OCI-LY3 (cell line): ENCODE data around the gene TBKBP1.

Experiments used
- H2AFZ ChIP-seq: fragments of 200-600, 300-600 bp; shearing (Covaris generic); 2 replicates; pipeline ENCODE4 v1.6.0; 2014; ENCODE audit warnings: antibody characterized with exemption, low read depth, low read length
- H3K27ac ChIP-seq: fragments of 200-600, 300-600 bp; sonication (generic); 2 replicates; pipeline ENCODE4 v1.5.1; 2014; ENCODE audit warnings: mild to moderate bottlenecking, low read length, moderate library complexity, mixed read lengths
- H3K27me3 ChIP-seq: fragments of 200-600, 300-600 bp; sonication (generic); 2 replicates; pipeline ENCODE4 v1.6.1; 2014; ENCODE audit warnings: low read depth, low read length, mixed read lengths
- H3K36me3 ChIP-seq: fragments of 200-600, 300-600 bp; sonication (generic); replicated peaks from 2 replicates; pipeline ENCODE3; 2014; ENCODE audit warnings: low read depth, low read length, mixed read lengths
- H3K4me1 ChIP-seq: fragments of 300-600, 200-600 bp; sonication (generic); 2 replicates; pipeline ENCODE4 v1.6.1; 2014; ENCODE audit warnings: low read length, mixed read lengths
- H3K4me2 ChIP-seq: fragments of 200-600, 300-600 bp; sonication (generic); 2 replicates; pipeline ENCODE4 v1.6.1; 2014; ENCODE audit warnings: low read length, mixed read lengths
- H3K4me3 ChIP-seq: fragments of 300-600, 200-600 bp; sonication (generic); 2 replicates; pipeline ENCODE4 v1.5.1; 2014; ENCODE audit warnings: antibody characterized with exemption, mild to moderate bottlenecking, low read length, moderate library complexity
- H3K79me2 ChIP-seq: fragments of 300-600, 200-600 bp; shearing (Covaris generic); 2 replicates; pipeline ENCODE4 v1.6.1; 2014; ENCODE audit warnings: mild to moderate bottlenecking, low read length, mixed read lengths
- H3K9ac ChIP-seq: fragments of 300-600, 200-600 bp; shearing (Covaris generic); 2 replicates; pipeline ENCODE4 v1.6.0; 2014; ENCODE audit warnings: mild to moderate bottlenecking, low read length, moderate library complexity
- H3K9me3 ChIP-seq: fragments of 200-600, 300-600 bp; shearing (Covaris generic); 2 replicates; pipeline ENCODE4 v1.6.1; 2014; ENCODE audit warnings: low read length, mixed read lengths; ENCODE audit not compliant: insufficient read depth
- H4K20me1 ChIP-seq: fragments of 200-600, 300-600 bp; sonication (generic); 2 replicates; pipeline ENCODE4 v1.6.1; 2016; ENCODE audit warnings: low read length, mixed read lengths; ENCODE audit not compliant: insufficient read depth
- EZH2phosphoT487 ChIP-seq: fragments of 200-600 bp; shearing (Covaris generic); IDR thresholded peaks from 2 replicates; pipeline ENCODE4 v1.6.1; 2018; ENCODE audit warnings: antibody characterized with exemption, mixed run types, low read depth
- TF ChIP-seq, protein P1 (sequence below): fragments of 200-600, 300-600 bp; sonication (generic); IDR thresholded peaks from 2 replicates; pipeline ENCODE4 v1.5.1; 2014; ENCODE audit warnings: antibody characterized with exemption, low read length, low read depth

Gene TBKBP1

DNA sequence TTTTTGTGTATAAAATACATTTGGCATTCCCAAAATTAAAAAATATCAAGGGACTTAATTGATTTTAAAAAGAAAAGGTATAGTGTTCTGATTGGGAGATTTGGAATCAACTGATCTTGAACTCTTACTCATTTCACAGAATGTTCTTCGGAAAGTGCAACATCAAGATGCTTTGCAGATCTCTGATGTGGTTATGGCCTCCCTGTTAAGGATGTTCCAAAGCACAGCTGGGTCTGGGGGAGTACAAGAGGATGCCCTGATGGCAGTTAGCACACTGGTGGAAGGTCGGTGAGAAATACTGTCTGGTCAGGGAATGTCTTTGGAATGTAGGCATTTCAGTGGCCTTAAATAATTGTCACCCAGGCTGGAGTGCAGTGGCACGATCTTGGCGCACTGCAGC lies 19.5 kb upstream of the TBKBP1 start:
- Histone ChIP-seq H3K27ac (no peak overlapping the region), H3K79me2 (peaks cover 6% of the 10 kb centered on the region; the same call in 1 of the 2 replicates), H3K4me3 (no peak overlapping the region), H3K4me1 (no peaks in the 10 kb centered on the region), H4K20me1 (no peaks in the 10 kb centered on the region), H2AFZ (no peak overlapping the region), H3K9me3 (no peaks in the 10 kb centered on the region), H3K9ac (no peak overlapping the region), H3K36me3 (peaks cover 75% of the 10 kb centered on the region), H3K27me3 (no peaks in the 10 kb centered on the region), H3K4me2 (no peak overlapping the region)
- TF ChIP-seq, protein P1, sequence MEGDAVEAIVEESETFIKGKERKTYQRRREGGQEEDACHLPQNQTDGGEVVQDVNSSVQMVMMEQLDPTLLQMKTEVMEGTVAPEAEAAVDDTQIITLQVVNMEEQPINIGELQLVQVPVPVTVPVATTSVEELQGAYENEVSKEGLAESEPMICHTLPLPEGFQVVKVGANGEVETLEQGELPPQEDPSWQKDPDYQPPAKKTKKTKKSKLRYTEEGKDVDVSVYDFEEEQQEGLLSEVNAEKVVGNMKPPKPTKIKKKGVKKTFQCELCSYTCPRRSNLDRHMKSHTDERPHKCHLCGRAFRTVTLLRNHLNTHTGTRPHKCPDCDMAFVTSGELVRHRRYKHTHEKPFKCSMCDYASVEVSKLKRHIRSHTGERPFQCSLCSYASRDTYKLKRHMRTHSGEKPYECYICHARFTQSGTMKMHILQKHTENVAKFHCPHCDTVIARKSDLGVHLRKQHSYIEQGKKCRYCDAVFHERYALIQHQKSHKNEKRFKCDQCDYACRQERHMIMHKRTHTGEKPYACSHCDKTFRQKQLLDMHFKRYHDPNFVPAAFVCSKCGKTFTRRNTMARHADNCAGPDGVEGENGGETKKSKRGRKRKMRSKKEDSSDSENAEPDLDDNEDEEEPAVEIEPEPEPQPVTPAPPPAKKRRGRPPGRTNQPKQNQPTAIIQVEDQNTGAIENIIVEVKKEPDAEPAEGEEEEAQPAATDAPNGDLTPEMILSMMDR, result no peak
- no peak for TF ChIP-seq EZH2phosphoT487

DNA sequence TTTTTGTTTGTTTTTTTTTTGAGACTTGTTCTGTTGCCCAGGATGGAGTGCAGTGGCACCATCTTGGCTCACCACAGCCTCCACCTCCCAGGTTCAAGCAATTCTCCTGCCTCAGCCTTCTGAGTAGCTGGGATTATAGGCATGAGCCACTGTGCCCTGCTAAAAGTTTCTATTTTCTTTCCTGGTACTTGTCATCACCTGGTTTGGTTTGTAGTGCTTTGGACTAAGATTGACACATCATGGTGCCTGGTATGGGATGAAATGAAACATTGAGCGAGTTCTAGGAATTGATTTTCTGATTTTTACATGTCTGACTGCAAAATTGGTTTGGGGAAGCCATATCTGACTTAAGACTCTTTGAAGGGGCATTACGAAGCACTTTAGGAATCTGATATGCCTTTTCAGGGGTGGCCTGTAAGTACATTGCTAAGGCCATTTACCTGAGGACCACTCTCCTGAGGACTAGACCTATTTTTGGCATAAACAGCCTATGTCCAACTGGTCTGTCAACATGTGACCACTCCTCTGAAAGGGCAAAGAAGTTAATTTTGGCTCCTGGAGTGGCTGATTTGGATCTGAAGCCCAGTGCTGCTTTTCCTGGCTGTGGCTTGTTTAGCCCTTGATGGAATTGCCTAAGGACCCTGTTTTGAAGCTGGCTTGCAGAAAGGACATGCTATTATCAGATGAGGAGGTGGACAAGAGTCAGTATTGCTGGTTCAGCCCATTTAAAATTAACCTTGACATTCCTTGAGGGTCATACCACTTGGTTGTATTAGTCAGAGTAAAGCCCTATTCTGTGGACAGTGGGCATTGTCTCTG lies 18.4 kb upstream of the TBKBP1 start:
- Histone ChIP-seq H3K36me3 (peaks cover 73% of the 10 kb centered on the region), H3K79me2 (peaks cover 6% of the 10 kb centered on the region; the same call in 1 of the 2 replicates), H2AFZ (no peak overlapping the region)

DNA sequence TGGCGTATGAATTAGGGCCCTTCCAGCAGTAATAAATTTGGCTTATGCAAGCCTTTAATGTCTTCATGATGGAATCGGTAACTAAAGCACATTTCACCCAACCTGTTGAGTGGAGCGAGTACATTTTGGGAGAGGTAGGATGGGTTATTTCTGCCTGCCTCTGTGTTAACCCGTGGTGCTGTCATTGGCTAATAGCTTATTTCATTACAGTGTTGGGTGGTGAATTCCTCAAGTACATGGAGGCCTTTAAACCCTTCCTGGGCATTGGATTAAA lies 17.8 kb upstream of the TBKBP1 start:
- peaks cover 7% of the 10 kb centered on the region; the same call in 1 of the 2 replicates for H4K20me1 ChIP-seq
- no peak overlapping the region for H3K27ac ChIP-seq
- H3K79me2 ChIP-seq, result peaks cover 6% of the 10 kb centered on the region; the same call in 1 of the 2 replicates
- H3K4me1 ChIP-seq, result no peaks in the 10 kb centered on the region
- no peak overlapping the region for H2AFZ ChIP-seq
- H3K4me3 ChIP-seq, result no peak overlapping the region
- H3K9me3 ChIP-seq, result no peaks in the 10 kb centered on the region
- no peaks in the 10 kb centered on the region for H3K27me3 ChIP-seq
- TF ChIP-seq, protein P1, result no peak
- TF ChIP-seq EZH2phosphoT487, result no peak
- no peak overlapping the region for H3K9ac ChIP-seq
- H3K36me3 ChIP-seq, result peaks cover 73% of the 10 kb centered on the region
- H3K4me2 ChIP-seq, result no peak overlapping the region

More for the DNA sequence above, 18.4 kb upstream of the TBKBP1 start:
- Histone ChIP-seq H3K9ac (no peak overlapping the region), H3K27ac (no peak overlapping the region), H3K4me1 (no peaks in the 10 kb centered on the region), H3K9me3 (no peaks in the 10 kb centered on the region), H3K27me3 (no peaks in the 10 kb centered on the region), H4K20me1 (peaks cover 5% of the 10 kb centered on the region; the same call in 1 of the 2 replicates), H3K4me2 (no peak overlapping the region), H3K4me3 (no peak overlapping the region)
- TF ChIP-seq, protein P1, result no peak
- TF ChIP-seq EZH2phosphoT487, result no peak

DNA sequence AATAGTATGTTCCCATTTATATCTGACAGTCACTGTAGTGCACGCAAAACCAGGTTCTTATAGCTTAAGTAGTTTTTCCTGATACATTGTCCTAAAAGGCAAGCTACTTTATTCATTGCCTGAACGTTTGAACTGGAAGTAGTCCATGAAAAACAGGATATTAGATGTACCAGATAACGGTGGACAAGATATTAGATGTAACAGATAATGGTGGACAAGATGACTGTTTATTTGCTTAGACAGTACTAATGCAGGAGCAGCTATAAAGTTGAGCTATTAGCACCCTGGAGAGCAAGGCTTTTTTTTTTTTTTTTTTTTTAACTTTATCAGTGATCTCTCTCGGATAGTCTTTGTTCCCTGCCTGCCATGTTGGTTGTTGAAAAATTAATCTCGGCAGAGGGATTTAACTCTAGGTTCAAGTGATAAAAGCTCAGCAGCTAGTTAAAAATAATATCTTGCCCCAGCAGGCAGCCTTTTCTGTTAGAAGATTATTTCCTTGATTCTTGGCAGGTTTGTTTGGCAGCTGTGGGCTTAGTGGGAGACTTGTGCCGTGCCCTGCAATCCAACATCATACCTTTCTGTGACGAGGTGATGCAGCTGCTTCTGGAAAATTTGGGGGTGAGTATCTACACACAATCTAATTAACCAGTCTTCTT lies 17.3 kb upstream of the TBKBP1 start:
- H3K4me2 ChIP-seq, result no peak overlapping the region
- TF ChIP-seq EZH2phosphoT487, result no peak
- TF ChIP-seq, protein P1, result no peak
- H3K4me3 ChIP-seq, result no peak overlapping the region
- H2AFZ ChIP-seq, result no peak overlapping the region
- H3K4me1 ChIP-seq, result no peaks in the 10 kb centered on the region
- no peaks in the 10 kb centered on the region for H3K9me3 ChIP-seq
- H3K79me2 ChIP-seq, result peaks cover 6% of the 10 kb centered on the region; the same call in 1 of the 2 replicates
- H3K27ac ChIP-seq, result no peak overlapping the region
- no peak overlapping the region for H3K9ac ChIP-seq
- peaks cover 74% of the 10 kb centered on the region for H3K36me3 ChIP-seq
- peaks cover 7% of the 10 kb centered on the region; the same call in 1 of the 2 replicates for H4K20me1 ChIP-seq
- no peaks in the 10 kb centered on the region for H3K27me3 ChIP-seq
